GM19452 (cell line): ENCODE data around the gene SLIT3.

Experiments
- ATAC-seq: cut with Tn5 transposase; IDR thresholded peaks from one replicate; pipeline ENCODE4 v1.9.1; 2021; ENCODE audit not compliant: unreplicated experiment

SLIT3 gene

GRCh38 chr5:168878135-168878745 is 422.7 kb downstream of the SLIT3 start:
- no peak for ATAC-seq

- ATAC-seq: no peak
Observed at GRCh38 chr5:168877132-168877892, 423.6 kb downstream of the SLIT3 start.

- ATAC-seq: no peak
Observed at GRCh38 chr5:168876419-168876818, 424.5 kb downstream of the SLIT3 start.

- ATAC-seq: no peak
Observed at GRCh38 chr5:168875832-168876231, 425.1 kb downstream of the SLIT3 start.

GRCh38 chr5:168874713-168875380 is 426.1 kb downstream of the SLIT3 start:
- no peak for ATAC-seq

- no peak for ATAC-seq
Observed at GRCh38 chr5:168872246-168872645, 428.7 kb downstream of the SLIT3 start.

GRCh38 chr5:168870910-168871309 is 430.0 kb downstream of the SLIT3 start:
- no peak for ATAC-seq

GRCh38 chr5:168869615-168870227 is 431.2 kb downstream of the SLIT3 start:
- ATAC-seq: no peak

- ATAC-seq: no peak
Observed at GRCh38 chr5:168867241-168867640, 433.7 kb downstream of the SLIT3 start.

- ATAC-seq: no peak
Observed at GRCh38 chr5:168865968-168866367, 435.0 kb downstream of the SLIT3 start.

- ATAC-seq: no peak
Observed at GRCh38 chr5:168863021-168863420, 437.9 kb downstream of the SLIT3 start.

GRCh38 chr5:168860503-168860902 is 440.4 kb downstream of the SLIT3 start:
- no peak for ATAC-seq

- no peak for ATAC-seq
Observed at GRCh38 chr5:168860081-168860480, 440.9 kb downstream of the SLIT3 start.

- no peak for ATAC-seq
Observed at GRCh38 chr5:168859471-168859870, 441.5 kb downstream of the SLIT3 start.

GRCh38 chr5:168858994-168859393 is 441.9 kb downstream of the SLIT3 start:
- no peak for ATAC-seq

- ATAC-seq: no peak
Observed at GRCh38 chr5:168858371-168858770, 442.6 kb downstream of the SLIT3 start.

GRCh38 chr5:168853972-168854371 is 447.0 kb downstream of the SLIT3 start:
- no peak for ATAC-seq

- no peak for ATAC-seq
Observed at GRCh38 chr5:168852329-168852728, 448.6 kb downstream of the SLIT3 start.

- ATAC-seq: no peak
Observed at GRCh38 chr5:168851902-168852321, 449.0 kb downstream of the SLIT3 start.

- ATAC-seq: no peak
Observed at GRCh38 chr5:168850683-168851082, 450.3 kb downstream of the SLIT3 start.

GRCh38 chr5:168848569-168848968 is 452.4 kb downstream of the SLIT3 start:
- ATAC-seq: no peak
